Measurements from ENCODE around the gene GAL3ST1.
"Not testable (repeated sequence)": the region's sequence is repeated elsewhere in the genome, so short reads cannot be mapped to it uniquely, and the experiment has no call there.

DNA sequence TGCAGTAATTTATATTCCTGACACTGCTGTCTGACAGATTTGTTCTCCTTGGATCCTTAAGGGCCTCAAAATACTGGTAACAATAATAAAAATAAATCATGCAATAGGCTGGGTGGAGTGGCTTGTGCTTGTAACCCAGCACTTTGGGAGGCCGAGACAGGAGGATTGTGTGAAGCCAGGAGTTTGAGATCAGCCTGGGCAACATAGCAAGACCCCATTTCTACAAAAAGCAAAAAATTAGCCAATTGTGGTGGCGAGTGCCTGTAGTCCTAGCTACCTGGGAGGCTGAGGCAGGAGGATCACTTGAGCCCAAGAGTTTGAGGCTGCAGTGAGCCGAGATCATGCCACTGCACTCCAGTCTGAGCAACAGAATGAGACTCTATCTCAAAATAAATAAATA, 22.7 kb downstream of the GAL3ST1 start:
- TF ChIP-seq, protein P1, sequence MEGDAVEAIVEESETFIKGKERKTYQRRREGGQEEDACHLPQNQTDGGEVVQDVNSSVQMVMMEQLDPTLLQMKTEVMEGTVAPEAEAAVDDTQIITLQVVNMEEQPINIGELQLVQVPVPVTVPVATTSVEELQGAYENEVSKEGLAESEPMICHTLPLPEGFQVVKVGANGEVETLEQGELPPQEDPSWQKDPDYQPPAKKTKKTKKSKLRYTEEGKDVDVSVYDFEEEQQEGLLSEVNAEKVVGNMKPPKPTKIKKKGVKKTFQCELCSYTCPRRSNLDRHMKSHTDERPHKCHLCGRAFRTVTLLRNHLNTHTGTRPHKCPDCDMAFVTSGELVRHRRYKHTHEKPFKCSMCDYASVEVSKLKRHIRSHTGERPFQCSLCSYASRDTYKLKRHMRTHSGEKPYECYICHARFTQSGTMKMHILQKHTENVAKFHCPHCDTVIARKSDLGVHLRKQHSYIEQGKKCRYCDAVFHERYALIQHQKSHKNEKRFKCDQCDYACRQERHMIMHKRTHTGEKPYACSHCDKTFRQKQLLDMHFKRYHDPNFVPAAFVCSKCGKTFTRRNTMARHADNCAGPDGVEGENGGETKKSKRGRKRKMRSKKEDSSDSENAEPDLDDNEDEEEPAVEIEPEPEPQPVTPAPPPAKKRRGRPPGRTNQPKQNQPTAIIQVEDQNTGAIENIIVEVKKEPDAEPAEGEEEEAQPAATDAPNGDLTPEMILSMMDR (IDR thresholded peaks at IDR 0.05), result not testable (repeated sequence)
- TF ChIP-seq POLR2A (IDR thresholded peaks at IDR 0.05), result not testable (repeated sequence)
